GM12892 (cell line): ENCODE measurements around the gene SLC10A3.

Experiments used
- POLR2A ChIP-seq: IDR thresholded peaks from 2 replicates; pipeline ENCODE4 v1.6.1; 2011; ENCODE audit warnings: low read depth, low read length, control low read depth
- POLR2AphosphoS5 ChIP-seq: IDR thresholded peaks from 2 replicates; pipeline ENCODE4 v1.6.1; 2011; ENCODE audit warnings: low read depth, low read length, control low read depth
- TAF1 ChIP-seq: IDR thresholded peaks from 2 replicates; pipeline ENCODE4 v1.6.1; 2011; ENCODE audit warnings: low read depth, mild to moderate bottlenecking, control low read depth, low read length, borderline replicate concordance

DNA sequence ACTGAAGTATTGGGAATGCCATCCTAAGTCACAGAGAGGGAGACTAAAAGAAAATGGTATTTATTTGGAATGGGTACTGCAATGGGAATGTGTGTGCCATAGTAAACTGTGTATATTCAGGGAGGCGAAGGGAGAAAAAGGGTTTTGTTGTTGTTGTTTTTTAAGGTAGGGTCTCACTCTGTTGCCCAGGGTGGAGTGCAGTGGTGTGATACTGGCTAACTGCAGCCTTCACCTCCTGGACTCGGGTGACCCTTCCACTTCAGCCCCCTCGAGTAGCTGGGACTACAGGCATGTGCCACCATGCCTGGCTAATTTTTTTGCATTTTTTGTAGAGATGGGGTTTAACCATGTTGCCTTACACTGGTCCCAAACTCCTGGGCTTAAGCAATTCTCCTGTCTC, 4.3 kb upstream of the SLC10A3 start:
- no peak for TF ChIP-seq POLR2A
- TF ChIP-seq POLR2AphosphoS5 = no peak
- no peak for TF ChIP-seq TAF1
